GM18861 (cell line): Measurements from ENCODE around the gene PARD3B.
A peak's percentile ranks its signal among the peaks of the same experiment; 100 is the strongest.

ENCODE experiments used
- ATAC-seq: cut with Tn5 transposase; IDR thresholded peaks from one replicate; pipeline ENCODE4 v1.9.1; 2021; ENCODE audit not compliant: unreplicated experiment

Gene PARD3B

GRCh38 chr2:204744506-204744905 lies 199.2 kb downstream of the PARD3B start:
- ATAC-seq: no peak

- no peak for ATAC-seq
Measured at GRCh38 chr2:204748286-204748685, 203.0 kb downstream of the PARD3B start.

- ATAC-seq: no peak
Measured at GRCh38 chr2:204749319-204749718, 204.0 kb downstream of the PARD3B start.

- no peak for ATAC-seq
Measured at GRCh38 chr2:204750389-204750788, 205.1 kb downstream of the PARD3B start.

- no peak for ATAC-seq
Measured at GRCh38 chr2:204751472-204751871, 206.2 kb downstream of the PARD3B start.

- ATAC-seq: no peak
Measured at GRCh38 chr2:204753841-204754240, 208.6 kb downstream of the PARD3B start.

- ATAC-seq: no peak
Measured at GRCh38 chr2:204754898-204755297, 209.6 kb downstream of the PARD3B start.

- no peak for ATAC-seq
Measured at GRCh38 chr2:204763974-204764703, 218.9 kb downstream of the PARD3B start.

GRCh38 chr2:204770735-204771134 lies 225.5 kb downstream of the PARD3B start:
- ATAC-seq: no peak

GRCh38 chr2:204771721-204772120 lies 226.4 kb downstream of the PARD3B start:
- ATAC-seq: no peak

- no peak for ATAC-seq
Measured at GRCh38 chr2:204772546-204772945, 227.3 kb downstream of the PARD3B start.

- ATAC-seq: no peak
Measured at GRCh38 chr2:204775766-204776165, 230.5 kb downstream of the PARD3B start.

- ATAC-seq: no peak
Measured at GRCh38 chr2:204776781-204777559, 231.7 kb downstream of the PARD3B start.

GRCh38 chr2:204779771-204780170 lies 234.5 kb downstream of the PARD3B start:
- no peak for ATAC-seq

- no peak for ATAC-seq
Measured at GRCh38 chr2:204781941-204782340, 236.7 kb downstream of the PARD3B start.

- ATAC-seq: no peak
Measured at GRCh38 chr2:204790076-204790475, 244.8 kb downstream of the PARD3B start.

- ATAC-seq: no peak
Measured at GRCh38 chr2:204791230-204791629, 246.0 kb downstream of the PARD3B start.

- no peak for ATAC-seq
Measured at GRCh38 chr2:204794624-204795023, 249.3 kb downstream of the PARD3B start.

GRCh38 chr2:204795156-204795555 lies 249.9 kb downstream of the PARD3B start:
- no peak for ATAC-seq

GRCh38 chr2:204796581-204796980 lies 251.3 kb downstream of the PARD3B start:
- peak; percentile 84 for ATAC-seq

- ATAC-seq: no peak
Measured at GRCh38 chr2:204799791-204800190, 254.5 kb downstream of the PARD3B start.

- no peak for ATAC-seq
Measured at GRCh38 chr2:204808494-204808893, 263.2 kb downstream of the PARD3B start.
